Caco-2 (cell line): Measurements from ENCODE around the gene MDFIC2. TPM values are rescaled to one million over a fixed set of nuclear protein-coding genes. Genes with fewer than 3 reads are reported as not detected.

ENCODE experiments used
- BruUV-seq: library from RNA; stranded (reverse); fragments of 400-500 nt; replicated peaks from 2 replicates; lab custom pipeline; 2021; lab: Mats Ljungman, UMichigan
- CTCF ChIA-PET: fragments of 300-600 bp; sonication (Branson Sonifier 250); formaldehyde crosslinking; loops from one replicate; lab custom pipeline; 2022; ENCODE audit warnings: antibody characterized with exemption; lab: Charles Lee
- POLR2A ChIA-PET: fragments of 300-600 bp; sonication (Branson Sonifier 250); formaldehyde crosslinking; loops from one replicate; lab custom pipeline; 2022; ENCODE audit warnings: antibody characterized with exemption; lab: Charles Lee
- DNase-seq, 2 experiments: peaks; one replicate each; pipeline versions ENCODE4 v3.0.0 to v3.0.0-alpha.2; 2020 to 2022
- H3K27me3 ChIP-seq: replicated peaks from 2 replicates; pipeline ENCODE4 v1.6.0; 2011; ENCODE audit warnings: low read length; ENCODE audit not compliant: control insufficient read depth, insufficient read depth
- H3K36me3 ChIP-seq: 2 replicates; pipeline ENCODE4 v1.5.1; 2011; ENCODE audit warnings: low read length; ENCODE audit not compliant: control insufficient read depth, insufficient read depth
- H3K4me1 ChIP-seq: fragments of 250-450 bp; sonication (Bioruptor Pico); 2 replicates; pipeline ENCODE4 v1.5.1; 2020; ENCODE audit warnings: mild to moderate bottlenecking
- H3K4me3 ChIP-seq: 2 replicates; pipeline ENCODE4 v1.5.1; 2011; ENCODE audit warnings: low read depth, mild to moderate bottlenecking, control low read depth, low read length
- H3K9me3 ChIP-seq: fragments of 250-450 bp; sonication (Bioruptor Pico); 2 replicates; pipeline ENCODE4 v1.5.1; 2020; ENCODE audit warnings: mild to moderate bottlenecking, moderate library complexity
- H3K27ac Mint-ChIP-seq: one replicate; pipeline ENCODE4 v1.8.0; 2022; ENCODE audit warnings: mixed read lengths; ENCODE audit not compliant: unreplicated experiment
- H3K27me3 Mint-ChIP-seq: one replicate; pipeline ENCODE4 v1.8.0; 2022; ENCODE audit warnings: mixed read lengths; ENCODE audit not compliant: insufficient read depth, unreplicated experiment
- H3K36me3 Mint-ChIP-seq: one replicate; pipeline ENCODE4 v1.8.0; 2022; ENCODE audit warnings: mild to moderate bottlenecking, mixed read lengths; ENCODE audit not compliant: insufficient read depth, unreplicated experiment
- H3K4me1 Mint-ChIP-seq: one replicate; pipeline ENCODE4 v1.8.0; 2022; ENCODE audit warnings: low read depth, mixed read lengths; ENCODE audit not compliant: unreplicated experiment
- H3K4me3 Mint-ChIP-seq: one replicate; pipeline ENCODE4 v1.8.0; 2022; ENCODE audit warnings: mild to moderate bottlenecking, moderate library complexity, mixed read lengths; ENCODE audit not compliant: unreplicated experiment
- H3K9me3 Mint-ChIP-seq: one replicate; pipeline ENCODE4 v1.8.0; 2022; ENCODE audit warnings: mixed read lengths; ENCODE audit not compliant: unreplicated experiment
- intact Hi-C: fragments of 100-400 bp; cut with micrococcal nuclease; formaldehyde crosslinking; loops from one replicate; pipeline ENCODE4 v1.10.0; 2022; ENCODE audit not compliant: unreplicated experiment
- total RNA-seq: library from RNA; stranded (reverse); gene quantifications from 2 replicates; pipeline ENCODE4 v1.2.3, GENCODE V29; 2022
- TF ChIP-seq, protein P1 (sequence below), 2 experiments: fragments of 200-600 bp in 1 of 2; IDR thresholded peaks; 1 replicate in 1 of 2; 2 replicates in 1 of 2; pipeline versions ENCODE4 v1.5.1 to v1.8.0; 2011 to 2022; ENCODE audit warnings: antibody characterized with exemption in 1 of 2, control low read depth in 1 of 2, inconsistent platforms in 1 of 2, low read depth in 1 of 2, low read length in 1 of 2, mild to moderate bottlenecking in 1 of 2, moderate library complexity in 1 of 2; ENCODE audit not compliant: insufficient read depth in 1 of 2, severe bottlenecking in 1 of 2, unreplicated experiment in 1 of 2

MDFIC2 gene
- total RNA-seq, 1 experiment from 2014 or later, result not detected

DNA sequence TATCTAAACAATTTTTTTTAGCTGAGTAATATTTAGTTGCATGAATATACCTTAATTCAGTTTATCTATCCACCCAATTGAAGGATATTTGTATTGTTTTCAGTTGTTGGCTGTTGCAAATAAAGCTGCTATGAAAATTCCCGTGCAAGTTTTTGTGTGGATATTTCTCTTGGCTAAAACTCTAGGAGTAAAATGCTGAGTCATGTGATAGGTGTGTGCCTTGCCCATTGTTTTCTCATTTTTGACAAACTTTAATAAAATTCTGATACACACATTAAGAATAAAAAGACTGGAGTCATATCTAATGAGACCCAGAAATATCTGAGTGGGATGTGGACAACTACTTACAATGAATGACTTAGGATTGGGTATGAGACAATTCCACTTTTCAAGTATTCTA is 78.6 kb downstream of the MDFIC2 start:
- Mint-ChIP-seq H3K9me3 (no peaks in the 10 kb centered on the region), H3K36me3 (no peaks in the 10 kb centered on the region), H3K4me1 (no peaks in the 10 kb centered on the region), H3K27me3 (peaks cover 11% of the 10 kb centered on the region), H3K27ac (no peak overlapping the region), H3K4me3 (no peak overlapping the region)
- no TSS peak for BruUV-seq
- intact Hi-C loops, result no loop called here
- Histone ChIP-seq H3K4me3 (no peak overlapping the region), H3K36me3 (no peaks in the 10 kb centered on the region), H3K27me3 (no peaks in the 10 kb centered on the region), H3K4me1 (no peaks in the 10 kb centered on the region), H3K9me3 (no peaks in the 10 kb centered on the region)
- DNase-seq, result no peak
- CTCF ChIA-PET, result no interaction called here
- TF ChIP-seq, protein P1, sequence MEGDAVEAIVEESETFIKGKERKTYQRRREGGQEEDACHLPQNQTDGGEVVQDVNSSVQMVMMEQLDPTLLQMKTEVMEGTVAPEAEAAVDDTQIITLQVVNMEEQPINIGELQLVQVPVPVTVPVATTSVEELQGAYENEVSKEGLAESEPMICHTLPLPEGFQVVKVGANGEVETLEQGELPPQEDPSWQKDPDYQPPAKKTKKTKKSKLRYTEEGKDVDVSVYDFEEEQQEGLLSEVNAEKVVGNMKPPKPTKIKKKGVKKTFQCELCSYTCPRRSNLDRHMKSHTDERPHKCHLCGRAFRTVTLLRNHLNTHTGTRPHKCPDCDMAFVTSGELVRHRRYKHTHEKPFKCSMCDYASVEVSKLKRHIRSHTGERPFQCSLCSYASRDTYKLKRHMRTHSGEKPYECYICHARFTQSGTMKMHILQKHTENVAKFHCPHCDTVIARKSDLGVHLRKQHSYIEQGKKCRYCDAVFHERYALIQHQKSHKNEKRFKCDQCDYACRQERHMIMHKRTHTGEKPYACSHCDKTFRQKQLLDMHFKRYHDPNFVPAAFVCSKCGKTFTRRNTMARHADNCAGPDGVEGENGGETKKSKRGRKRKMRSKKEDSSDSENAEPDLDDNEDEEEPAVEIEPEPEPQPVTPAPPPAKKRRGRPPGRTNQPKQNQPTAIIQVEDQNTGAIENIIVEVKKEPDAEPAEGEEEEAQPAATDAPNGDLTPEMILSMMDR (IDR thresholded peaks at IDR 0.05; ENCODE audit: insufficient read depth in 1 of 2, low read depth in 1 of 2, low read length in 1 of 2, severe bottlenecking in 1 of 2, unreplicated experiment in 1 of 2), result no peak
- POLR2A ChIA-PET, result no interaction called here

DNA sequence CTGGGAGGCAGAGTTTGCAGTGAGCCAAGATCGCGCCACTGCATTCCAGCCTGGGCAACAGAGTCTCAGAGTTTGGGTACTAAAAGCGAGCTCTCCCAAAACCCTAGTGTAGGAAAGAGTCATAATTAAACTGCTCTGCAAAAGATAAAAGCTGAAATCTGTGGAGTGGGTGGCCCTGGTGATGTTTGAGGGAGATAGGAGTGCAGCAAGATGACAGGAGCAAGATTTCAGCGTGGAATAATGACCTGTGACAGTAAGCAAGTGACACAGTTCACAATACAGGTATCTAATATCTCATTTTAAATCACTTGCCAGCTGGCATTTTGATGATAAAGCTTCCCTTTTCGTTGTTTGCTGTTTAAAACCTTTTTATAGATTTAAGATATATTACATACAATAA is 79.3 kb downstream of the MDFIC2 start:
- Mint-ChIP-seq H3K4me3 (no peak overlapping the region), H3K27ac (no peak overlapping the region), H3K4me1 (no peaks in the 10 kb centered on the region), H3K27me3 (peaks cover 11% of the 10 kb centered on the region), H3K36me3 (no peaks in the 10 kb centered on the region), H3K9me3 (no peaks in the 10 kb centered on the region)
- POLR2A ChIA-PET, result no interaction called here
- intact Hi-C loops, result no loop called here
- TF ChIP-seq, protein P1 (IDR thresholded peaks at IDR 0.05; ENCODE audit: insufficient read depth in 1 of 2, low read depth in 1 of 2, low read length in 1 of 2, severe bottlenecking in 1 of 2, unreplicated experiment in 1 of 2), result no peak
- CTCF ChIA-PET, result no interaction called here
- Histone ChIP-seq H3K4me3 (no peak overlapping the region), H3K9me3 (no peaks in the 10 kb centered on the region), H3K27me3 (no peaks in the 10 kb centered on the region), H3K36me3 (no peaks in the 10 kb centered on the region), H3K4me1 (no peaks in the 10 kb centered on the region)
- DNase-seq, result no peak
- BruUV-seq, result no TSS peak

DNA sequence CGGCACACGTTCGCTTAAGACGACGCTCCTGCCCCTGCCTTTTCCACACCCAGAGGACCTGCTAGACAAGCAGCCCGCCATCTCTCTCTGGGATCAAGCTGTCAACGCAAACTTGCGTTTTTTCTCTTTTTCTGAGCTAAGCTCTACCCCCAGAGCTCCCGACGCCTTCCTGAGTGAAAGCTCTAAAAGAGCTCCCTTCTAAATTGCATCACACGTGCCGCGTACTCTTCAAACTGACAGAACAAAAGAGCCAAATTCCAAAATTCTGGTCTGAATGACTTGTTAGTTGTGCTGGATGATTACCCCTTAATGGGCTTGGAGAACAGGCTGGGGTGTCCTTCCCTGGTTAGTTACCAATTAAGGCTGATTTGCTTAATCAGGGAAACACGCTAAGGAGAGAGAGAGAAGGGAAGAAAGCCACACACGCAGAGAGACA is 81.2 kb downstream of the MDFIC2 start:
- Mint-ChIP-seq H3K4me3 (no peak overlapping the region), H3K4me1 (no peaks in the 10 kb centered on the region)

More for the DNA sequence above, 81.2 kb downstream of the MDFIC2 start:
- BruUV-seq, result no TSS peak
- H3K4me3 ChIP-seq, result no peak overlapping the region
- Mint-ChIP-seq H3K9me3 (no peaks in the 10 kb centered on the region), H3K36me3 (no peaks in the 10 kb centered on the region), H3K27ac (no peak overlapping the region), H3K27me3 (peaks cover 8% of the 10 kb centered on the region)
- DNase-seq, result no peak
- ChIA-PET CTCF (no interaction called here), POLR2A (no interaction called here)
- TF ChIP-seq, protein P1 (IDR thresholded peaks at IDR 0.05; ENCODE audit: insufficient read depth in 1 of 2, low read depth in 1 of 2, low read length in 1 of 2, severe bottlenecking in 1 of 2, unreplicated experiment in 1 of 2), result no peak
- intact Hi-C loops, result no loop called here
- H3K9me3 ChIP-seq, result no peaks in the 10 kb centered on the region
- H3K4me1 ChIP-seq, result no peaks in the 10 kb centered on the region
- no peaks in the 10 kb centered on the region for H3K36me3 ChIP-seq
- H3K27me3 ChIP-seq, result no peaks in the 10 kb centered on the region
